DLD1 (cell line): ENCODE results near the gene CLCN7.

Source experiments
- in situ Hi-C: cut with HindIII; loops from 2 replicates; pipeline ENCODE4 v1.10.0; 2017; ENCODE audit warnings: low sequenced_read_pairs

CLCN7 gene

DNA sequence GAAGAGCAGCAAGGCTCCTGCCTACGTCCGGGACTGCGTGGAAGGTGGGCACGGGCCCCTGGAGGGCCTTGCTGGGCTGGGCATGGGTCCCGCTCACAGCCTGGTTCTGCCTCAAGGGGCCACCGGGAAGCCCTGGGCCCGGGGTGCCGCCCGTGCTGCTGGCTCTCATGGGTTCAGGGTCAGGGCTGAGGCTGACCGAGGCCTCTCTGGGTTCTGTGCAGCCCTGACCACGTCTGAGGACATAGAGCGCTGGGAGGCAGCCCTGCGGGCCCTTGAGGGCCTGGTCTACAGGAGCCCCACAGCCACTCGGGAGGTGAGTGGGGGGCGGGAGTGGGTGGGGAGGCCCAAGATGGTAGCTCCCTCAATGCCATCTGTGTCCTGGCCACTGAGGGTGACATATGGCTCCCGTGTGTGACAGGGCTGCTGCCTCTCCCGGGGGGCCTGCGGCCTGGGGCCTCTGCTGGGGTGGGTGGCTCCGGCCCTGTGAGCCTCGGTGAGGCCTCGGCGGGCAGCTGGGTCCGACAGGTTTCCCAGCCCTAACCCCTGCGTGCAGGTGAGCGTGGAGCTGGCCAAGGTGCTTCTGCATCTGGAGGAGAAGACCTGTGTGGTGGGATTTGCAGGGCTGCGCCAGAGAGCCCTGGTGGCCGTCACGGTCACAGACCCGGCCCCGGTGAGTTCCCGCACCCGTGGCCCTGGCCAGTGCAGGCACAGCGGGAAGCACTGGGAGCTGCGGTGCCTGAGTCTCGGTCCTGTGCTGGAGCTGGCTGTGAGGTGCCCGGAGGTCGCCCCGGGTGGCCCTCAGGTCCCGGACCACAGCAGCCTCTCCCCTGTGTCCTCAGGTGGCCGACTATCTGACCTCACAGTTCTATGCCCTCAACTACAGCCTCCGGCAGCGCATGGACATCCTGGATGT lies 27.5 kb upstream of the CLCN7 start:
- in situ Hi-C loops: no loop called here

DNA sequence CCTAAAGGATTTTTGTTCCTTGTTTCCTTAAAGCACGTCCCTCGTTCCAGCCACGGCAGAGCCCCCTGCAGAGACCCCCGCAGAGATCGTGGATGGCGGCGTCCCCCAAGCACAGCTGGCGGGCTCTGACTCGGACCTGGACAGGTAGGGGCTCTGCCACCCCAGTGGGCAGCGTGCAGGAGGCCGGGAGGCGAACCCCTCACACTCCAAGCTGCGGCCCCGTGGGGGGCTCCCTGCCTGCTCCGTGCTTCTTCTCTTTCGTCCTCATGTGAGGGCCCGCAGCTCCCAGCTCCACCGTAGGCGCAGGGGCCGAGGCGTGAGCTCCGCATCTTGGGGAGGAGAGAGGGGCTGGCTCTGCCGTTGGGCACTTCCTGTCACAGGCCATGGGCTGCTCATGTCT lies 26.8 kb upstream of the CLCN7 start:
- in situ Hi-C loops: no loop called here

DNA sequence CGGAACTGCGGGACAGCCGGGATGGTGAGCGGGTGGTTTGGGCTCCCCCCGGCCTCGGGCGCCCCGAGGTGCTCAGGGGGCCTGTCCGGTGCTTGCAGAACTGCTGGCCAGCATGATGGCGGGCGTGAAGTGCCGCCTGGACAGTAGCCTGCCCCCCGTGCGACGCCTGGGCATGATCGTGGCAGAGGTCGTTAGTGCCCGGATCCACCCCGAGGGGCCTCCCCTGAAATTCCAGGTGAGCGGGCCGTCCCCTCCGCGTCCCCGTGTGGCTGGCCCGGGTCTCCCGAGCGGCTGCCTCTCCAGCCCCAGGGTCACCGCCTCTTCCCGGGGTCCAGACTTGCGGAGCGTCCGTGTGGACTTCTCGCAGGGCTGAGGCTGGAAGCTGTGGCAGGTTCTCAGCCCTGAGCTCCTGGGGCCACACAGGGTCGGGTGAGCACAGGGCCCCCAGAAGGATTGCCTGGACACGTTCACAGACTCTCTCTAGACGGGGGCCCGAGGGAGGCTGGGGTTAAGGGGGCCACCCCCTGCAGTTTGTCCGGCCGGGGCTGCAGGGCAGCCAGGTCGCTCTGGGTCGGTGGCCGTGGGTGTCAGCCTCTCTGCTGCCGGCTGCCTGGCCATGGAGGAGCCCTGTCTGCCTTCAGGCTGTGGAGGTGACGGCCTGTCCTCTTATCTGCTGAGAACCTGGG lies 25.8 kb upstream of the CLCN7 start:
- in situ Hi-C loops: no loop called here

DNA sequence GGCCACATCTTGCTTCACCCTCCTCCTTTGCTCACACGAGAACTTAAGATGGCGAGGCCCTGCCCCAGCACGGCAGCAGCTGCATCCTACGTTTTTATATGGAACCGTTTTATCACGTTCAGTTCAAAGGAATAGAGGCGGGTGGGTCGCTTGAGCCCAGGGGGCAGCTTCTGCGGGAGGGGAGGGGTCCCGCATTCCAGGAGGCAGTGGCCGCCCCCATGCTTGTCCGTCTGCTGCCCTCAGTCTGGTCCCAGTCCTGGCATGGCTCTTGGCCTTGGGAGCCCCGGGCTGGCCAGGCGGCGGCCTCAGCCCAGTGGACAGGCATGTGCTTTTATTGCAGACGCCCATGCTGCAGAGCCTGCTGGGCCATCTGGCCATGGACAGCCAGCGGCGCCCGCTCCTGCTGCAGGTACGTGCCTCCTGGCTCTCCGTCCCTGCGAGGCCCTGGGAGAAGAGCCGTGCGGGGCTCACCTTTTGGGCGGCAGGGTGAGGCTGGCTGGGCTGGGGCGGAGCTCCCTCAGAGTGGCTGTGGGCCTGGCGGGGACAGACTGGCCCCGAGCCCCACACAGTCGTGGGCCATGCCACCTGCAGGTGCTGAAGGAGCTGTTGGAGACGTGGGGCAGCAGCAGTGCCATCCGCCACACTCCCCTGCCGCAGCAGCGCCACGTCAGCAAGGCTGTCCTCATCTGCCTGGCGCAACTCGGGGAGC lies 25.1 kb upstream of the CLCN7 start:
- in situ Hi-C loops: no loop called here

DNA sequence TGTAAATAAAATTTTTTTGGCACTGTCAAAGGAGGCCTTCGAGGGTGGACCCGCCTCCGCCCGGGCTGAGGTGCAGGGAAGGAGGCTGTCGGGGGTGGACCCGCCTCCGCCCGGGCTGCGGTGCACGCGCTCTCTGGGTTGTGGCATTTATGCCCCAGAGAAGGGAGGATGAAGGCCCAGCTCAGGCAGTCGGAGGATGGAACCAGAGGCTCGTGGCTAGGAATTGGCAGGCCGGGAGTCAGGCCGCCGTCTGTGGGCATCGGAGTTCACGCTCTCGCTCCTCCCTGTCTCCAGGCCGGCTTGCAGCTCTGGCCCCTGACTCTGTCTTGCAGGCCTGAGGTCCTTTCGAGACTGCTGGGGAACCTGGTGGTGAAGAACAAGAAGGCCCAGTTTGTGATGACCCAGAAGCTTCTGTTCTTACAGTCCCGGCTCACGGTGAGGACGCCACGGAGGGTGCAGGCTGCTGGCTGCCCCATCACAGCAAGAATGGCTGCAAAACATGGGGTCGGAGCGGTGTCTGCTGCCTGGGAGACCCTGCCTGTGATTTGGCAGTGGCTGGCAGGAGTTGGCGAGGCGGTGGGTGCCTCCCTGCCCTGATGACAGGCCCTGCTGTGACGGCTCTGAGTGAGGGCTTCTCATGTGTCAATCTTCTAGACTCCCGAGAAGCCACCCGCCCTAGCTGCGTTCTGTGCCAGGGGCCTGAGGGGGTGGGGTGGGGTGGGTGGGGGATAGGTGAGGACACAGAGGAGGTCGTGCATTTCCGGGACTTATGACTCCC lies 24.3 kb upstream of the CLCN7 start:
- in situ Hi-C loops: no loop called here

DNA sequence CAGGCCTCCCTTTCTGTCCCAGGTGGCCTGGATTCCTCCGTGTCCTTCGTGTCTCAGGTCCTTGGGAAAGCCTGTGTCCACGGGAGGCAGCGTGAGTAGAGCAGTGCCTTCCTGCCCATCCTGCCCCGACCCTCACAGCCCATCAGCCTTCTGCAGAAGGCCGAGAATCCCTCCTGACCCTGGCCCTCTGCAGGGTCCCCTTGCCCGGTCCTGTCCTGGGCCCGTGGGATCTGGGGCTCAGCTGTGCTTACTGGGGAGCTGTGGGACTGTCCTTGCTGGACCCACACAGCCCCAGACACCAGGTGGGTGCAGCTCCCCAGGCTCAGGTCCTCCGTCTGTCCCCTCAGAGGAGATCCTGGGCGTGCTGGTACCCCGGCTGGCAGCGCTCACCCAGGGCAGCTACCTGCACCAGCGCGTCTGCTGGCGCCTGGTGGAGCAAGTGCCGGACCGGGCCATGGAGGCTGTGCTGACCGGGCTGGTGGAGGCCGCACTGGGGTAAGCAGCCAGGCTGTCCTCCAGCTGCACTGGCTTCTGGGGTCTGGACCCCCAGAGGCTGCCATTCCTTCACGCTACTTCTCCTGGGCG lies 22.3 kb upstream of the CLCN7 start:
- in situ Hi-C loops: no loop called here

DNA sequence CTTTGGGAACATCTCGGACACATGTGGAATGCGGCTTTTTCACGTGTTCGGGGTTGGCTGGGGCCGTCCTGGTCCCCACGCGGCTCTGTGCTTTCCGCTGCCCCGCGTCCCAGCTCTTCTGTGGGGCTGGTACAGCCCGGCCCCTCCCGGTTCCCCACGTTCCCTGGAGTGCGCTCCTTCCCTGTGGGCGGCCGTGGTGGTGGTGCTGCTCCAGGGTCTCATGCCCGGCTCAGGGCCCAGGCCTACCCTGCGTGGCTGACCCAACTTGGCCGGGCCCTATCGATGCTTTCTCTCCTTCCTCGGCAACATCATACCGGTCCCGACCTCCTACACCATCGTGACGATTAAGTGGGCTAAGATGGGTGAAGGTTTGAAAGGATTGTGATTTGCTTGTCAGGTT lies 21.6 kb upstream of the CLCN7 start:
- in situ Hi-C loops: no loop called here

DNA sequence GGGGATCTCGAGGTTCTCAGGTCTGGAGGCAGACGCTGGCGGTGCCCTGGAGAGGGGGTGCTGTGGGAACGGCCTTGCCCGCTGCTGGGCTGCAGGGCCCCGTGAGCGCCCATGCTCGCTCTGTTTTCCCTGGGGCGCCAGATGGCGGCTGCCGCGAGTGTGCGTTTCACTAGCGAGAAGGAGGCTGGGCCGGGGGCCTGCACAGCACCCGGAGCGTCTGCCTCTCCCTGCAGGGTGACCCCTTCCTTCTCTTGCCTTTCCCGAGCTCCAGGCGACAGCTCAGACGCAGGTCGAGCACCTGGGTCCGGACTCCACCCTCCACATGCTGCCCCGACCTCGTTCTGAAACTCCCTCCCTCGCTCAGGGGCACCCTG lies 21.0 kb upstream of the CLCN7 start:
- in situ Hi-C loops: no loop called here

DNA sequence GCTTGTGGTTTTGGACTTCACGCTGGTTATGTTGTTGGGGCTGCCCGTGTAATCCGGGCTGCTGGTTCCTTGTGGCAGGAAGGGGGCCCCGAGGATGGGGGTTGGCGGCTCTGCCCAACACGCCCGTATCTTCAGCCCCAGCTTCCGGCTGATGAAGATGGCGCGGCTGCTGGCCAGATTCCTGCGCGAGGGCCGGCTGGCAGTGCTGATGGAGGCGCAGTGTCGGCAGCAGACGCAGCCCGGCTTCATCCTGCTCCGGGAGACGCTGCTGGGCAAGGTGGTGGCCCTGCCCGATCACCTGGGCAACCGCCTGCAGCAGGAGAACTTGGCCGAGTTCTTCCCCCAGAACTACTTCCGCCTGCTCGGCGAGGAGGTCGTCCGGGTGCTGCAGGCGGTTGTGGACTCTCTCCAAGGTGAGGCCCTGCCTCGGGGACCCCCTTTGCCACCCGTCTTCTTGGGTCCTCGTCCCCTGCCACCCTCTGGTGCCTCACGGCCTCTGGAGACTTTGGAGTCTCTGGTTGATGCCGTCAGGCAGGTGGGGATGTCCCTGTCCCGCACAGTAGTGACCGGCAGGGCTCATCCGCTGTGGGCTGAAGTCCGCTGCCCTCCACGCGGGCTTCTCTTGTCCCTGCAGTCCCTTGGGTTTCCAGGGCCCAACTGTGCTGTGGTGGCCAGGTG lies 20.5 kb upstream of the CLCN7 start:
- in situ Hi-C loops: no loop called here

DNA sequence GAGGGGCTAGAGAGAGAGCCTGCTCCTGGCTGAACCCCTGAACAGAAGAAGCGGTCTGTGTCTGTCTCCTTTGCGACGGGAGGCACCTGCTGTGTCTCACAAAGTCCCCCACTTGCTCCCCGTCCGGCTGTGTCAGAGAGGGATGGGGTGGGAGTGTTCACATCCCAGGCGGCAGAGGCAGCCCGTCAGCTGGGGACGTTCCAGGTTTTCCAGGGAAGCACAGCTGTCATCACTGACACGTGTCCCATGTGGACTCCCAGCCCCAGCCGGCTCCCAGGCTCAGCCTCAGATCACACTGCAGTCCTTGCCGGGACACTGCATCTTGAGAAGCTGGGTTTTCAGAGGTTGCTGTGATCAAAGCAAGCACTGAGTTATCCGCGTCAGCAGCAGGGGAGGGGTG lies 19.9 kb upstream of the CLCN7 start:
- in situ Hi-C loops: no loop called here

DNA sequence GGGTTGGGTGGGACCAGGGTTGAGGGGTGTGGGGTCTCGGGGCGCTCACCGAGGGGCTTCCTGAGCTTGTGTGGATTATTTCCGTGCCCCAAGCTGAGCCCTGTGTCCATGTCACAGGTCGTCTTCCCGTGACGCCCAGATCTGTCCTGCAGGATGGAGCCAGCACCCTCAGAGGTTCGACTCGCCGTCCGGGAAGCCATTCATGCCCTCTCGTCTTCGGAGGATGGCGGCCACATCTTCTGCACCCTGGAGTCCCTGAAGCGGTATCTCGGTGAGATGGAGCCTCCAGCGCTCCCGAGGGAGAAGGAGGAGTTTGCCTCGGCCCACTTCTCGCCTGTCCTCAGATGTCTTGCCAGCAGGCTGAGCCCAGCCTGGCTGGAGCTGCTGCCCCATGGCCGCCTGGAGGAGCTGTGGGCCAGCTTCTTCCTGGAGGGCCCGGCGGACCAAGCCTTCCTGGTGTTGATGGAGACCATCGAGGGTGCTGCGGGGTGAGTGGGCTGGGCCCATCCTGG lies 19.4 kb upstream of the CLCN7 start:
- in situ Hi-C loops: no loop called here

DNA sequence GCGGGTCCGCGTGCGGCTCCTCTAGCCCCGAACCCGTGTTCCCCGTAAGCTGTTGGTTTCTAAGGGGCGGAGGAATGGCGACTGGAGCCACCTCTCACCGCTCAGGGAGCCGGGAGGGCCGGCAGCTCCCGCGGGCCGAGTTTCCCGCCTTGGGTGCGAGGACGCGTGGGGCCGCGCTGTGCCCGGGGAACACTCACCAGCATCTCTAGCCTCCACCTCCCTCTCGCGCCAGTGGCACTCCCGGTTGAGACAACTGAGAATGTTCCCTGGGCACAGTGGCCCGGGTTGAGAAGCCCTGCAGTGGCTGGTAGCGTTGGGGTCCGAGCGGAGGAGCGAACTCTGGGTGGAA lies 18.9 kb upstream of the CLCN7 start:
- in situ Hi-C loops: no loop called here

DNA sequence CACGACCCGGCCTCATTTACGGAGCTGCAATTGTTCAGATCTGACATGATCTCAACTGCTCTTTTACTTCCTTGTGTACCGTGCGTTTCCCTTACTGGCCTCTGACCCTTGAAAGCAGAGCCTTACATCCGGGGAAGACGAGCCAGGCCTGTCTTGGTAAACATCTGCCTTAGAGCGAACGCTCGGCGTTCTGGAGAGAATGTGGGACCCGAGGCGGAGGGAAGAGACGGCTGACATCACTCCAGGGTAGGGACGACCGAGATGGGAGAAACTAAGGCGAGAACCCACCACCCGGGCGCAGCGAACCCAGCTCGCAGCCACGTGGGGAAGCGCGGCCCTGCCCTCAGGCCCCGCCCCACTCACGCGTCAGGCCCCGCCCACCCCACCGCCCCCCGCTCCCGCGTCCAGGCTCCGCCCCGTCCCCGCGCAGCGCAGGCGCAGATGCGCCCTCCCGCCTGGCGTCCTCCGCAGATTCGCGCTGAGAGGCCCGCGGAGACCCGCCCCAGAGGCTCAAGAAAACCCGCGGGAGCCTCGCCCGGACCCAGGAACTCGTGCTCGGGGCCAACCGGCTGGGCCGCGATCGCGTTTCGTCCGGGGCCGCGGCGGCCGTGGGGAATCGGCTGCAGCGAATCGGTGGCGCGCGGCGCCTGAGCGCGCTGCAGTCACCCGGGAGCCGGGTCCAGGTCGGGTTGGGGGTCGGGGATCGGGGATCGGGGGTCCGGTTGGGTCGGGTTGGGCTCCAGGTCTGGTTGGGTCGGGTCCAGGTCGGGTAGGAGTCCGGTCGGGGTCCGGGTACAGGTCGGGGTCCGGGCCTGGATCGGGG lies 18.3 kb upstream of the CLCN7 start, which contains the start of gene TELO2:
Gene TELO2, plus strand, starts transcription at position 438 of the 823 bp plus-strand sequence. CDS start 922 bp downstream, outside the sequence.
- in situ Hi-C loops: no loop called here

DNA sequence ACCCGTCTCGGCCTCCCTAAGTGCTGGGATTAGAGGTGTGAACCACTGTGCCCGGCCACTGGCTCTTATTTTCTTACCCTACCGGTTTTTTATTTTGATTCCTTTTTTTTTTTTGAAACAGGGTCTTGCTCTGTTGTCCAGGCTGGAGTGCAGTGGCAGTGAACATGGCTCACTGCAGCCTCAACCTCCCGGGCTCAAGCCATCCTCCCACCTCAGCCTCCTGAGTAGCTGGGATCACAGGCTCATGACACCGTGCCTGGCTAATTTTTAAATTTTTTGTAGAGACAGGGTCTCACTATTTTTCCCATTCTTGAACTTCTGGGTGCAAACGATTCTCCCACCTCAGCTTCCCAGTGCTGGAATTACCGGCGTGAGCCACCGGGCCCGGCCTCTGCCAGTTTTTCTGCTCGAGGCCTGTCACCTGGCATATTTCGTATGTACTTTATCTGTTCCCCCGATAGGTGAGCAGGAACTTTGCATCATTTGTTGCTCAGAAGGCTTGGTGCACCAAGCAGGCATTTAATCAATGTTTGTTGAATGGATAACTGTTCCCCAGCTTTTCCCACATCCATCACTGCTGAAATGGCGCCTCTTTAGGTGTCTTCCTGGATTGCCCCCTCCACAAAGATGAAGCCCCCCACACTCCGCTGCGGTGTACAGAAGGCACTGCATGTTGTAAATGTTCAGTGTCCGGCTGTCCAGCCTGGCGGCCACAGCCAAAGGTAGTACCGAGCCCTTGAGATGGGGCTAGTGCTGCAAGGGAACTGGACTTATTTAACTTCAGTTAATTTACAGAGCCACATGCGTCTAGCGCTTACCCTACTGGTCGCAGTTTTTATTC lies 17.5 kb upstream of the CLCN7 start:
- in situ Hi-C loops: no loop called here

DNA sequence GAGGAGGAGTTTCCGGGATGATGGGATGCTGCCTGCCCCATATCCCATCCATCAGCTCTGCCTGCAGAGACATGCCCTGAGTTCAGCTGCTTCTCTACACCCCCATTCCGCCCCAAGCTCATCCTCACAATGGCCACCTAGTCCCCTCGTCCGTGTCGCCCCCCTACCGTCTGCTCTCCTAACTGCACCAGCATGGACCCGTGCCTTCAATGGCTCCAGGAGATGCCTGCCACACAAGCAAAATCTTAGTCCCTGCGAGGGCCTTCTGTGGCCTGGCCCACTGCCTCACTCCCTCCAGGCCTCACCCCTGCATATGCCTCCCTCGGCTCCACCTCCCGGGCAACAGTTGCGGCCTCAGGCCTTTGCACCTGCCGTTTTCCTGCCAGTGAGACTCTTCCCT lies 16.5 kb upstream of the CLCN7 start:
- in situ Hi-C loops: no loop called here

DNA sequence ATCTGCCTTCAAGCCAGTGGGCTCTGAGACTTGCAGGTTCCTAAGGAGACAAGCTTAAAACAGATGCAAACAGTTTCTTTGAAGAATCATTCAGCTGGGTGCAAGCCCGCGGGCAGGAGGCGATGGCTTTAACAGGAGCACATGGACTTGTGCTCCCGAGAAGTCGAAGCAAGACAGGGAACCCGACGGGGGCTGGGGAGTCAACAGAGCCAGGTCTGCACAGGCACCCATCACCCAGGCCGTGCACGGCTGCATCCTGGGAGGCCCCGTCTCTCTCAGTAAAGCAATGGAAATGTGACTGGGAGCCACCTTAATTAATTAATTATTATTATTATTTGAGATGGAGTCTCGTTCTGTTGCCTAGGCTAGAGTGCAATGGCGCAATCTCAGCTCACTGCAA lies 14.2 kb upstream of the CLCN7 start:
- in situ Hi-C loops: no loop called here

DNA sequence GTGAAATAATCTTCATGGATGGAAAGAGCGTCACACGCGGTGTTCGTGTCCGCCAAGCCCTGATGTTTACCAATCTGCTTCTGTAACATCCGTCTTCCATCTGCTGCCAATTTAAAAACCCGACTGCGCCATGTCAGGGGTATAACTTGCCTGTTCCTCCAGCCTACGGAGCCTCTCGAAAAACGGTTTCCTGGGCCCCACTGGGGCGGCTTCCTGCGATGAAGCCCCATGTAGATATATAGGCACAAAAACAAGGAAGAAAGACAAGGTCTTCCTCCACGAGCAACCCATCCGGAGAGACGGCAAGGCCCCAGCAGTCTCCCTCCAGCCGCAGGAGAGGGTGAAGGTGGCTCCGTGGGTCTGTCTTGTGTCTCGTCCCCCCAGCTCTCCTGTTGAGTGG lies 13.8 kb upstream of the CLCN7 start, which contains the start of gene PTX4:
Gene PTX4, minus strand, starts transcription at position 326 of the 400 bp plus-strand sequence. Its CDS starts 35 bp downstream, at position 291.
- in situ Hi-C loops: no loop called here

DNA sequence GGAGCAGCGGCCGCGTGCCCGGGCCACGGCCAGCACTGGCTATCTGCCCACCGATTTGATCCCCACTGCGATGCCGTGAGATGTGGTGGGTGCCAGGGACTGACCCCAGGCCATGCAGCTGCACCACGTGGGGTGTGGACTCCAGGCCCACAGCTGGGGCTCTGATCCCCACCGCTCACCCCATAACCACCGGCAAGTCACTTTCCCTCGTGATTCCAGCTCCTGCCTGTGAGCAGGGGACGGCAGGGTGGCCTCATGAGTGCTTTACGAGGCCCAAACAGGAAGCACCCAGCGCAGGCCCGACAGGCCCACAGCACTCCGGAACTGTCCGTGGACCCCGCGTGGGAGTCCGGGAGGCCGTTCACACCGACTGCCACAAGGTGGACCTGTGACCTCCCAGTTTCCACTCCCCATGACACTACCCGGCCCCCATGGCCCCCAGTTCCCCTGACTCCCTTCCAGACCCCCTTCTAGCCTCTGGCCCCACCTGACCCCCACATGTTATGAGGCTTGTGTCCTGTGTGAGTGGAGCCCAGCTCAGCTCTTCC lies 13.3 kb upstream of the CLCN7 start:
- in situ Hi-C loops: no loop called here
